ENCODE data around the gene TBC1D21. TPM values are rescaled to one million over a fixed set of nuclear protein-coding genes. Genes with fewer than 3 reads are reported as not detected.

TBC1D21 gene
- total and polyA plus RNA-seq, 10 of the 15 experiments (the other 5 are each of a cell fraction or from before 2014, with no cell fraction given) = not detected

DNA sequence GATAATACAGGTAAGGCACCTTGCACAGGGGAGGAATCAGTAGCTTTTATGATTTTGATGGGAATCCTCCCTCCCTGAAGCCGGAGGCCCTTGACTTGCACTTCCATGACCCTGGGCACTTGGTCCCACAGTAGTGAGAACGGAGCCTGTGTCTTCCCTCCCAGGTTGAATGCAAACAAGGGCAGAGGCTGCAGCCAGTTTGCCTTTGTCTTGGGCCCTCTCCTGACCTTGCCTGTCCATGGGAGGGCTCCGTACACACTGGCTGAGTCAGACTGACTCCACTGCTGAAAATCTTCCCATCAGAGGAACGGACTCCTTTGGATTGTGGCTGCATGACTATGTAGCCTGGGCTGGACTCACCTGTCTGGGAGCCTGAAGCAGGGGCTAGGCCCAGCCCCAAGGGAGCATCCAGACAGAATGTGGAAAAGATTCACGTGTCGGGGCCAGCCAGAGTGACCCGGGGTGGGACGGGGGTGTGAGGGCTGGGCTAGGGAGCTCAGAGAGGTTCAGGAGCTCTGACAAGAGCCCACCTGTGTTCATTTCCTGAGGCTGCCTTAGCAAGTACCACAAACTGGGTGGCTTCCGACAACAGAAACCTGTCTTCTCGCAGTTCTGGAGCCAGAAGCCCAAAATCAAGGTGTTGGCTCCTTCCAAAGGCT, 9.5 kb downstream of the TBC1D21 start (continued):
- TF ChIP-seq, protein P1, sequence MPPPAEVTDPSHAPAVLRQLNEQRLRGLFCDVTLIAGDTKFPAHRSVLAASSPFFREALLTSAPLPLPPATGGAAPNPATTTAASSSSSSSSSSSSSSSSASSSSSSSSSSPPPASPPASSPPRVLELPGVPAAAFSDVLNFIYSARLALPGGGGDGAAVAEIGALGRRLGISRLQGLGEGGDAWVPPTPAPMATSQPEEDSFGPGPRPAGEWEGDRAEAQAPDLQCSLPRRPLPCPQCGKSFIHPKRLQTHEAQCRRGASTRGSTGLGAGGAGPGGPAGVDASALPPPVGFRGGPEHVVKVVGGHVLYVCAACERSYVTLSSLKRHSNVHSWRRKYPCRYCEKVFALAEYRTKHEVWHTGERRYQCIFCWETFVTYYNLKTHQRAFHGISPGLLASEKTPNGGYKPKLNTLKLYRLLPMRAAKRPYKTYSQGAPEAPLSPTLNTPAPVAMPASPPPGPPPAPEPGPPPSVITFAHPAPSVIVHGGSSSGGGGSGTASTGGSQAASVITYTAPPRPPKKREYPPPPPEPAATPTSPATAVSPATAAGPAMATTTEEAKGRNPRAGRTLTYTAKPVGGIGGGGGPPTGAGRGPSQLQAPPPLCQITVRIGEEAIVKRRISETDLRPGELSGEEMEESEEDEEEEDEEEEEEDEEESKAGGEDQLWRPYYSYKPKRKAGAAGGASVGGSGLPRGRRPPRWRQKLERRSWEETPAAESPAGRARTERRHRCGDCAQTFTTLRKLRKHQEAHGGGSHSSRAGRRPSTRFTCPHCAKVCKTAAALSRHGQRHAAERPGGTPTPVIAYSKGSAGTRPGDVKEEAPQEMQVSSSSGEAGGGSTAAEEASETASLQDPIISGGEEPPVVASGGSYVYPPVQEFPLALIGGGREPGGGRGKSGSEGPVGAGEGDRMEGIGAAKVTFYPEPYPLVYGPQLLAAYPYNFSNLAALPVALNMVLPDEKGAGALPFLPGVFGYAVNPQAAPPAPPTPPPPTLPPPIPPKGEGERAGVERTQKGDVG (CRISPR knock-in tag; IDR thresholded peaks at IDR 0.05) = no peak
- no peak for TF ChIP-seq NFIC (IDR thresholded peaks at IDR 0.05; ENCODE audit: low read depth, low read length)
- no peak for TF ChIP-seq MAX (IDR thresholded peaks at IDR 0.05; ENCODE audit: low read depth, low read length)
- TF ChIP-seq RFX5 (IDR thresholded peaks at IDR 0.05; ENCODE audit: low read depth, low read length) = no peak
- no peak for TF ChIP-seq ZNF207 (IDR thresholded peaks at IDR 0.05; ENCODE audit: borderline replicate concordance)
- TF ChIP-seq, protein P2, sequence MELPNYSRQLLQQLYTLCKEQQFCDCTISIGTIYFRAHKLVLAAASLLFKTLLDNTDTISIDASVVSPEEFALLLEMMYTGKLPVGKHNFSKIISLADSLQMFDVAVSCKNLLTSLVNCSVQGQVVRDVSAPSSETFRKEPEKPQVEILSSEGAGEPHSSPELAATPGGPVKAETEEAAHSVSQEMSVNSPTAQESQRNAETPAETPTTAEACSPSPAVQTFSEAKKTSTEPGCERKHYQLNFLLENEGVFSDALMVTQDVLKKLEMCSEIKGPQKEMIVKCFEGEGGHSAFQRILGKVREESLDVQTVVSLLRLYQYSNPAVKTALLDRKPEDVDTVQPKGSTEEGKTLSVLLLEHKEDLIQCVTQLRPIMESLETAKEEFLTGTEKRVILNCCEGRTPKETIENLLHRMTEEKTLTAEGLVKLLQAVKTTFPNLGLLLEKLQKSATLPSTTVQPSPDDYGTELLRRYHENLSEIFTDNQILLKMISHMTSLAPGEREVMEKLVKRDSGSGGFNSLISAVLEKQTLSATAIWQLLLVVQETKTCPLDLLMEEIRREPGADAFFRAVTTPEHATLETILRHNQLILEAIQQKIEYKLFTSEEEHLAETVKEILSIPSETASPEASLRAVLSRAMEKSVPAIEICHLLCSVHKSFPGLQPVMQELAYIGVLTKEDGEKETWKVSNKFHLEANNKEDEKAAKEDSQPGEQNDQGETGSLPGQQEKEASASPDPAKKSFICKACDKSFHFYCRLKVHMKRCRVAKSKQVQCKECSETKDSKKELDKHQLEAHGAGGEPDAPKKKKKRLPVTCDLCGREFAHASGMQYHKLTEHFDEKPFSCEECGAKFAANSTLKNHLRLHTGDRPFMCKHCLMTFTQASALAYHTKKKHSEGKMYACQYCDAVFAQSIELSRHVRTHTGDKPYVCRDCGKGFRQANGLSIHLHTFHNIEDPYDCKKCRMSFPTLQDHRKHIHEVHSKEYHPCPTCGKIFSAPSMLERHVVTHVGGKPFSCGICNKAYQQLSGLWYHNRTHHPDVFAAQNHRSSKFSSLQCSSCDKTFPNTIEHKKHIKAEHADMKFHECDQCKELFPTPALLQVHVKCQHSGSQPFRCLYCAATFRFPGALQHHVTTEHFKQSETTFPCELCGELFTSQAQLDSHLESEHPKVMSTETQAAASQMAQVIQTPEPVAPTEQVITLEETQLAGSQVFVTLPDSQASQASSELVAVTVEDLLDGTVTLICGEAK (IDR thresholded peaks at IDR 0.05; ENCODE audit: borderline replicate concordance) = no peak
- TF ChIP-seq, protein P3, sequence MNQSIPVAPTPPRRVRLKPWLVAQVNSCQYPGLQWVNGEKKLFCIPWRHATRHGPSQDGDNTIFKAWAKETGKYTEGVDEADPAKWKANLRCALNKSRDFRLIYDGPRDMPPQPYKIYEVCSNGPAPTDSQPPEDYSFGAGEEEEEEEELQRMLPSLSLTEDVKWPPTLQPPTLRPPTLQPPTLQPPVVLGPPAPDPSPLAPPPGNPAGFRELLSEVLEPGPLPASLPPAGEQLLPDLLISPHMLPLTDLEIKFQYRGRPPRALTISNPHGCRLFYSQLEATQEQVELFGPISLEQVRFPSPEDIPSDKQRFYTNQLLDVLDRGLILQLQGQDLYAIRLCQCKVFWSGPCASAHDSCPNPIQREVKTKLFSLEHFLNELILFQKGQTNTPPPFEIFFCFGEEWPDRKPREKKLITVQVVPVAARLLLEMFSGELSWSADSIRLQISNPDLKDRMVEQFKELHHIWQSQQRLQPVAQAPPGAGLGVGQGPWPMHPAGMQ (IDR thresholded peaks at IDR 0.05; ENCODE audit: borderline replicate concordance) = no peak
- TF ChIP-seq ZNF622 (IDR thresholded peaks at IDR 0.05) = no peak
- TF ChIP-seq POLR2AphosphoS2 (IDR thresholded peaks at IDR 0.05; ENCODE audit: low read depth, low read length) = no peak
- TF ChIP-seq MTA3 (IDR thresholded peaks at IDR 0.05; ENCODE audit: borderline replicate concordance, low read length) = no peak
- TF ChIP-seq TCF3 (IDR thresholded peaks at IDR 0.05; ENCODE audit: borderline replicate concordance, insufficient read depth, low read depth, low read length) = no peak
- TF ChIP-seq, protein P4, sequence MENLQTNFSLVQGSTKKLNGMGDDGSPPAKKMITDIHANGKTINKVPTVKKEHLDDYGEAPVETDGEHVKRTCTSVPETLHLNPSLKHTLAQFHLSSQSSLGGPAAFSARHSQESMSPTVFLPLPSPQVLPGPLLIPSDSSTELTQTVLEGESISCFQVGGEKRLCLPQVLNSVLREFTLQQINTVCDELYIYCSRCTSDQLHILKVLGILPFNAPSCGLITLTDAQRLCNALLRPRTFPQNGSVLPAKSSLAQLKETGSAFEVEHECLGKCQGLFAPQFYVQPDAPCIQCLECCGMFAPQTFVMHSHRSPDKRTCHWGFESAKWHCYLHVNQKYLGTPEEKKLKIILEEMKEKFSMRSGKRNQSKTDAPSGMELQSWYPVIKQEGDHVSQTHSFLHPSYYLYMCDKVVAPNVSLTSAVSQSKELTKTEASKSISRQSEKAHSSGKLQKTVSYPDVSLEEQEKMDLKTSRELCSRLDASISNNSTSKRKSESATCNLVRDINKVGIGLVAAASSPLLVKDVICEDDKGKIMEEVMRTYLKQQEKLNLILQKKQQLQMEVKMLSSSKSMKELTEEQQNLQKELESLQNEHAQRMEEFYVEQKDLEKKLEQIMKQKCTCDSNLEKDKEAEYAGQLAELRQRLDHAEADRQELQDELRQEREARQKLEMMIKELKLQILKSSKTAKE (IDR thresholded peaks at IDR 0.05; ENCODE audit: low read depth, poor library complexity, severe bottlenecking) = no peak
